ENCODE measurements around the gene KIF18A.
"Not testable (repeated sequence)": the region's sequence is repeated elsewhere in the genome, so short reads cannot be mapped to it uniquely, and the experiment has no call there.

The KIF18A gene

DNA sequence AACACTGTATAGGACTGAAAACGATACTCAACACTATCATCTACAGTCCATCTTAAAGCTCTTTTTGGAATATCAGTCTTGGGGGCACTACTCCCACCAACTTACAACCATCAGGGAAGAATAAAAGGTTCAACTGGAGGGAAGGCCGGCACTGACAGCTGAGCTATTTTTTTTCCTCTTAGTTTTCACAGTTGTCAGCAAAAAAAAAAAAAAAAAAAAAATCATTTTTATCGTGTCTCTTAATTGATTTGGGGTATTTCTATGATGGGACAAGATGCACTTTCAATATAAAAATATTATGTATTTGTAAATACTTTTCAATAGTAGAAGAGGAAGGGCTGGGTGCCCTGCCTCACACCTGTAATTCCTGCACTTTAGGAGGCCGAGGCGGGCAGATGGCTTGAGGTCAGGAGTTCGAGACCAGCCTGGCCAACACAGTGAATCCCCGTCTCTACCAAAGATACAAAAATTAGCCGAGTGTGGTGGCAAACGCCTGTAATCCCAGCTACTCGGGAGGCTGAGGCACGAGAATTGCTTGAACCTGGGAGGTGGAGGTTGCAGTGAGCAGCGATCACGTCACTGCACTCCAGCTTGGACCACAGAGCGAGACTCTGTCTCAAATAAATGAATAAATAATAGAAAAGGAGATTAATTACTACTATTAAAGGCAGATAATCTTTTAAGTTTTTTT is 1.5 kb downstream of the KIF18A start:
- DNase-seq = no peak

DNA sequence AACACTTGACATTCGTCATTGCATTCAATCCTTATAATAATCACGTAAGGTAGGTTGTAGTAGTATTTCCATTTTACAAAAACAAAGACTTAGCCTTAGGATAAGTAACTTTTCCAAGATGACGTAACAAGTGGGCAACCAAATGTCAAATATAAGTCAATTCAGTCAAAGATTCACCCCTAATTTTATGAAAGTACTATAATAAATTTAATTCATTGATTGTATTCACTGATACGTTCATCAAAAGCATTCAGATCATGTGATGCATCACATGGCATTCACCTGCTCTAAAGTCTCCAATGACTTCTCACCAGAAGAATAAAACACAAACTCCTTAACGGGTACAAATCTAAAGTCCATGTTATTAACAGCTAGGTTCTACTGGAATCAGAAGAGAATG is 2.1 kb downstream of the KIF18A start:
- DNase-seq = no peak

DNA sequence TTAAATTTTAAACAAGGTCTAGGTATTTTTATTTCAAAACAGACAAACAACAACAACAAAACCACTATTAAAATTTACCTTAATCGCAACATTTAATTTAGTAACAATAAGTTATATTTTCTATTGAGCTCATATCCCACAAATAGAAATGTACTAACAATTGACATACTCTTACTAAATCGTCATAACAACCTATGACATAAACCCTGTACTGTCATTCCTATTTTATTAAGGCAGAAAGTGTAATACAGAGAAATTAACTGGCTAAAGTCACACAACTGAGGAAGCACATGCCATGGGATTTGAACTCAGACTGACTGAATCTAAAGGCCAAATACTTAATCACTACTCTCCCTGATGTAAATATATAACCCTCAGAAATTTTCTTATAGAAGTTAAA is 3.0 kb downstream of the KIF18A start:
- no peak for DNase-seq

DNA sequence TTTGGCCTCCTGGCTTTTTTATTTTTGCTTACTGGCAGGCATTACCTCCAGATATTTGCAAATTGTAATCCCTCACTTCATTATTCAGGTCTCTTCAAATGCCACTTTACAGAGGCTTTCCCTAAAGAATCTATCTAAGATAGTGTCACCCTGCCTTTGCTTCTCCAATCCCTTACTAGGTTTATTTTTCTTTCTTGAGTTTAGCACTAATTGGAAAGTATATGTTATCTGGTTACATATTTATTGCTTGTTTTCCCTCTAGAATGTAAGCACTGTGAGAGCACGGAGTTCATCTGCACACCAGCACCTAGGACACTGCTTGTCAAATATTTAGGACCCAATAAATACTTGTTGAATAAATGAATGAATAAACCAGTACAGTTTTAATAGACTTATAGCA is 3.5 kb downstream of the KIF18A start:
- DNase-seq = no peak

DNA sequence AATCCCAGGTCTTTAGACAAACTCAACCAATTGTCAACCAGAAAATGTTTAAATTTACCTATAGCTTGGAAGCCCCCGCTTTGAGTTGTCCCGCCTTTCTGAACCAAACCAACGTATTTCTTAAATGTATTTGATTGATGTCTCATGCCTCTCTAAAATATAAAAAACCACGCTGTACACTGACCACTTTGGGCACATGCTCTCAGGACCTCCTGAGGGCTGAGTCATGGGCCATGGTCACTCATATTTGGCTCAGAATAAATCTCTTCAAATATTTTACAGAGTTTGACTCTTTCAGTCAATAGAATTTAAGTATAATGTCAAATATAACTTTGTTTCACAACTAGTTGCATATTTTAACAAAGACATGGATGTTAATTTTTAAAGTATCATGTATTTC is 5.7 kb downstream of the KIF18A start:
- not testable (repeated sequence) for DNase-seq

DNA sequence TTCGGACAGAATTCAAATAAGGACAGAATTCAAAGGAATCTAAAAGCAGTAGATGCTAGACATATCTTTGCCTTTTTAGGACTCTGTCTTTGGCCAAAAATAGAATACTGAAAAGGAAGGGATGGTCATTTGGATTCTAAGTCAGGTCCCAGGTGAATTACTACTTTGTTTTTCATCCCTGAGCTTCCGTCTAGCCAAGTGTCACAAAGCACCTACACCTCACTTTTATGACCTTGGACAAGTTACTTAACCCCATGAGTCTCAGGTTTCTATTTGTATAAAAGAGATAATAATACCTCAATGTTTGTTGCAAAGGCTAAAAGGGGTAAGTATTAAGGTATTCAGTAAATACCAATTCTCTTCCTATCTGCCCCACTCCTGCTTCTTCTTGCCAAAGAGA is 7.3 kb downstream of the KIF18A start:
- DNase-seq = no peak

DNA sequence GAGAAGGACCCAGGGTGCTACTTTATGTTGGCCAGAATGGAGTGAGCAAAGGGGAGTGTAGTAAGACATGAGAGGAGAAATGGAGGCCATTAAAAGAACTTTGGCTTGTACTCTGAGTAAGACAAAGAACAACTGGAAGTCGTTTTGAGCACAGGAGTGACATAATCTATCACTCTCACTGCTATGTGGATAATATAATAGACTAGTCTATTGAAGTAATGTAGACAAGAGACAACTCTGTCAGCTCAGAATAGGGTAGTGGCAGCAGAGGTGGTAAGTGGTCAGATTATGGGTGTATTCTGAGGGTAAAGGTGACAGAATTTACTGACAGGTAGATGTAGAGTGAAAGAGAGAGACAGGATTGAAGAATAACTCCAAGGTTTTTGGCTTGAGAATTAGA is 8.2 kb downstream of the KIF18A start:
- no peak for DNase-seq

DNA sequence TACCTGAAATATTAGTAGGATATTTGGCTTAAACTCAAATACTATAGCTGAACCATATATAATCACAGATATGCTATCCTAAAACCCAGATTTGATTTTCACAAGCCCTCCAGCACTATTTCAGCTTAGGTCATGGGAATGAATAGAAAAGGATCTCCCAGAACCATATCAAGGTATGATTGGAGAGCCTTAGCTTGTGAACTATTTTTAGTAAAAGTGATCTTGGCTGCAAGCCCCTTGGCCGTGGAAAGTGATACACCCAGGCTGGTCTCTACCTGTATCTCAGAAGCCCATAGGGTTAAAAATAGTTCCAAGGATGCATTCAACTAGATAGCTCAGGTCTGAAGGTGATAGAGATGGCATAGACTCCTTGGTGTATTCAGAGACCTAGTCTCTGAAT is 9.7 kb downstream of the KIF18A start:
- no peak for DNase-seq

DNA sequence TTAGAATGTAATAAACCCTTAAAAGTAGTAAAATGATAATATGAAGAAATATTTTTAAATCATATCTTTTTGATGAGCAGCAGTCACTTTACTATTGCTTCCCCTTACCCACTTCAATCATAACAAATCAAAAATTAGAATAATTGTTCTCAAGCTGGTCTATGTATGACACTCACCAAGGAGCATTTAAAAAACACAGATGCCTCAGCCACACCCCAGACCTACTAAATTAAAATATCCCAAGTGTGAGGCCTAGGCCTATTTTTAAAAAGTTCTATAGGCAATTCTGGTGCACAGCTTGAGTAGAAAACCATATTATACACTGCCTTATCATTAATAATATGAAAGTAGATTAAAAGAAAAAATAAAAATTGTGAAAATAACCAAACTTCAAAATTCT is 15.2 kb downstream of the KIF18A start:
- DNase-seq = no peak

DNA sequence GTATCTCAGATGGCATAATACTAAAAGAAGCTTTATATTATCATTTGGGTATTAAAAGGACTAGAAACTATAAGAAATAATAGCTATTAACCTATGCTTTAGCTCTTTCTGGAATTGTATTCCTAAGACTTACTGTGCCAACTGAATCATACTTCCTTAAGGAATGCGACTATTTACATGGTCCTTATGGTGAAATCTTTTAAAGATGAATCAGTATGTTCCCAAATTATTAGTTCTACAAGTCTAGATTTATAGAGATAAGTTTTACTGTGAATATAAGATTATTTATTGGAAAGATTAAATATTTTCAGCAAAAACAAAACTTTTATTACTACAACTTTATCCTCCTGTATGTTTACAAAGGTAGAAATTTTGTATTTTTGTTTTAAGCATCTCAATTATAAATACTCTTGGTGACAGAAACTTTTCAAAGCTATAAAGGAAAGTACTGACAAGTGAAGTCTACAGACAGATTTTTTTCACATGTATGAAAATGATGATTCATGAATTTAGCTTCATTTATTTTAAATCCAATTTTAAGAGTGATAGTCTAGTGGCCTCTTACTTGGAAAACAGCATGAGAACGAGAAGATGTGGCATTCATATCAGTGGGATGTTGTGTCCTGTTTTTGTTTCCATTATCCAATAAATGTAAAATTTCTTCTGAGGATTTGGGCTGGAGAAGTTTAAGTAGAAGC is 17.8 kb downstream of the KIF18A start:
- DNase-seq = no peak

DNA sequence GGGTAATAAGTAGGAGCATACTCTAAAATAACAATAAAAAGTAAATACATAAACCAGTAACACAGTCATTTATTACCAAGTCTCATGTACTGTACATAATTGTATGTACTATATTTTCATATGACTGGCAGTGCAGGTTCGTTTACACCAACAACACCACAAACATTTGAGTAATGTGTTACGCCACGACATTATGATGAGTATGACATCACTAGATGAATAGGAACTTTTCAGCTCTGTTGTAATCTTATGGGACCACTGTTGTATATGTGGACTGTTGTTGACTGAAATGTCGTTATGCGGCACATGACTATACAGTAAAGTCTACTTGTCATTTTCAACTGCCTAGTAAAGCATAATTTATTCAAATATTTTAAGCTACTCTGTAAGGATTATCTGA is 18.6 kb downstream of the KIF18A start:
- DNase-seq = no peak

DNA sequence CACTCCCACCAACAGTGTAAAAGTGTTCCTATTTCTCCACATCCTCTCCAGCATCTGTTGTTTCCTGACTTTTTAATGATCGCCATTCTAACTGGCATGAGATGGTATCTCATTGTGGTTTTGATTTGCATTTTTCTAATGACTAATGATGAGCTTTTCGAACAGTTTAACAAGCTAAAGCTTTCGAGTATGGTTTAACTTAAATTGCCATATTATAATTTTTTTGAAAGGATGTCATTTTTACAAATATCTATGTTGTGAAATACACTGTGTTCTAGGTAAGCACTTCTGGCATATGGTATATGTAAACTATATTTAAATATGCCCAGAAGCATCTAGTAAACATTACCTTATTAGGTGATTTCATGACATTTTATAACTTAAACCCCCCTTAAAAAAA is 20.3 kb downstream of the KIF18A start:
- DNase-seq = not testable (repeated sequence)

DNA sequence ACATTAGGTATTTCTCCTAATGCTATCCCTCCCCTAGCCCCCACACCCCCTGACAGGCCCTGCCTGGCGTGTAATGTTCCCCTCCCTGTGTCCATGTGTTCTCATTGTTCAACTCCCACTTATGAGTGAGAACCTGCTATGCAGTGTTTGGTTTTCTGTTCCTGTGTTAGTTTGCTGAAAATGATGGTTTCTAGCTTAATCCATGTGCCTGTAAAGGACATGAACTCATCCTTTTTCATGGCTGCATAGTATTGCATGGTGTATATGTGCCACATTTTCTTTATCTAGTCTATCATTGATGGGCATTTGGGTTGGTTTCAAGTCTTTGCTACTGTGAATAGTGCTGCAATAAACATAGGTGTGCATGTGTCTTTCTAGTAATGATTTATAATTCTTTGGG is 20.8 kb downstream of the KIF18A start:
- DNase-seq = not testable (repeated sequence)

DNA sequence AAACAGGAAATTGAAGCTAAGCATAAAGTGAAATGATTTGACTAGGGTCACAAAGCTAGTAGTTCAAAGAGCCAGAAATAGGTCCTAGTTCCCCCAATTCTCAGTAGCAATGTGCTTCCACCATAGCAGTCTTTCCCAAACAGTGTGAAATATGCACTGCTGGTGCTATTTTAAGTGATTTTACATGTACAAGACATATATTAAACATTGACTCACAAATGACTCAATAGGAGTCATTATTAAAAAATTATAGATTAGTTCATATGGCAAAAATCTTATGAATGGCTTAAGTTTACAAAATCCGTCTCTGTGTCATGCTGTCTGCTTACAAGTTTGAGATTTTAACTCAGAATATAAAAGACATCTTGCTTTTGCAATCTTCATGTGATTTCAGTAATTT is 21.4 kb downstream of the KIF18A start:
- no peak for DNase-seq

DNA sequence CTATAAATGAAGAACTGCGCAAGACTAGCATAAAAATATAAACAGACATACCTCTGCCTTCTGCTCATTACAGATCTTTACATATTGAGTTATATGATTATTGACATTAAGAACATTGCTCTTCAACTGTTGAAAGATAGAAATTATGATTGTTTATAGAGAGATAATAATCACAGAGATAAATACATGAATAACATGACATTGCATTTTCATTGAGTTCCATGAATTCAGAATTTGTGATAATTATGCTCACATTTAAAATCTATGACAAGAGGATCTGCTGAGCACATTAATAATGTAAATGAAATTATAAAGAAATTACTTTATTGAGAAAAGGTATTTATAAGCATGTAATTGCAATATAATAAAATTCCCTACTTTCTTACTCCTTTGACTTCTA is 24.8 kb downstream of the KIF18A start:
- DNase-seq = no peak

DNA sequence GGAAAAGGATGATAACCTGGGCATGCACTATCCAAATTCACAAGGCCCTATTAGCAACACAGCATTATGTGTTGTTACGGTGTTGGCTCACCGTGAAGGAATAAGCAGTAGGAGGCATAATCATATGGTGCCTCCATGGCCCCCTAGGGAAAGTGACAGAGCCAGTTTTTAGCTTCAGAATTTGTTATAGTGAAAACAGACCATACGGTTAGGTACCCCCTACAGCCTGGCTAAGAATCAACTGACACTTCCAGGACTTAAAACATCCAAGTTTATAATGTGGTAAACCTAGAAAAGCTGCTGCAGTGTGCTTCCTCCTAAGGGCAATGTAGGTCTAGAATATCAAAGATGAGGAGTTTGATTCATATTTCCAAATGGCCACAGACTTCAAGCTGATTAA is 30.4 kb downstream of the KIF18A start:
- no peak for DNase-seq

DNA sequence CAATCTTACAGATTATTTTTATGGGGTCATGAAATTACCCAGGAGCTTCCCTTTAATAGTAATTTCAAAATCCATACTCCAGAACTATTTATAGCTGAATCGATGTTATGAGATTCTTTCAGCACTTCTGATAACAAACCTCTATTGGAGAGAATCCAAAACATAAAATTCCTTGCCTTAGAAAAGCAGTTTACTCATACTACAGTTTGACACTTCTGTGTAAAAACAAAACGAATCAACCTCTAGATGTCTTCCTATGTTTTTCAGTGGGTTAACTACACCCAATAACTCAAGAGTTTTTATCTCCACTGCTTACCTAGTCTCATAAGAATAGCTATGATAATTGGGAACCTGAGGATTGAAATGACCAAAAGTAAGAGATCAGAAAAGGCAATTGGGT is 35.6 kb downstream of the KIF18A start:
- DNase-seq = no peak

DNA sequence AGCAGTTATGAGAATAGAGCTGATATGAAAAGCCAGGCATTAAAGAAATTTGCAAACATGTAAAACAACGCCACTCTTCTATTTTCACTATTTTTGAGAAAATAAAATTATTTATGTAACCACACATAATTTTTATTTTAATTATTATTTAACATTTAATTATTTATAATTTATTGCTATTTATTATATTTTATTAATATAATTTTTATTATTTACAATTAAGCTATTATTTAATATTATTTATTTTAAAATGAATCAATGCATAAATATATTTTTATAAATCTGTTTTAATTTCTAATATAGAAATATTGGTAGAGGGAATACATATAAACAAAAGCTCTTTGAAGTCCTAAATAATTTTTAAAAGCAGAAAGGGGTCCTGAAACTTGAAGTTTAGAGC is 36.7 kb downstream of the KIF18A start:
- no peak for DNase-seq

DNA sequence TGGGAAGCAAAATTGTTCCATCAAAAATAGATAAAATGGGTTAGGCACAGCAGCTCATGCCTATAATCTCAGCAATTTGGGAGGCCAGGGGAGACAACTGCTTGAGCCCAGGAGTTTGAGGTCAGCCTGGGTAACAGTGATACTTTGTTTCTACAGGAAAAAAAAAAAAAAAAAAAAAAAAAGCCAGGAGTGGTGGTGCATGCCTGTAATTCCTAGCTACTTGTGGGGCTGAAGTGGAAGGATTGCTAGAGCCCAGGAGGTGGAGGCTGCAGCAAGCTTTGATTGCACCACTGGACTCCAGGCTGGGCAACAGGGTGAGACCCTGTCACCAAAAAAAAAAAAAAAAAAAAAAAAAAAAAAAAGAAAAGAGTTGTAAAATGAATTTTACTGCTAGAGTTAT is 49.6 kb downstream of the KIF18A start:
- no peak for DNase-seq

DNA sequence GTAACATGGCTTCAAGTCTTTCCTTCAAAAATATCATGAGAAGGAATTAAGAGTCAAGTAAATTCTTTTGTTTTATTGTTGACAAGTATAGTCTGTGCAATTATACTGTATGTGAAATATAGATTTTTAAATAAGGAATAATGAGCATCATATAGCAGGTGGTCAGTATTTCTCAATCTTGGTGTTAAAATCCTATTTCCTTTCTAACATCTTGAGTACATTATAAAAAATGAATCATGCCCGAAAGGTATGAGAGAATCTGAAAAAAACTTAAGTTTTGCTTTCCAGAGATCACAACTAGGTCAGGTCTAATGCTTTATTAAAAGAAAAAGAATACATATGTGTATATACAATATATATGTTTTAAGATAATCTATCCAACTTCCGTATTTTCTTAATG is 53.1 kb downstream of the KIF18A start:
- no peak for DNase-seq

DNA sequence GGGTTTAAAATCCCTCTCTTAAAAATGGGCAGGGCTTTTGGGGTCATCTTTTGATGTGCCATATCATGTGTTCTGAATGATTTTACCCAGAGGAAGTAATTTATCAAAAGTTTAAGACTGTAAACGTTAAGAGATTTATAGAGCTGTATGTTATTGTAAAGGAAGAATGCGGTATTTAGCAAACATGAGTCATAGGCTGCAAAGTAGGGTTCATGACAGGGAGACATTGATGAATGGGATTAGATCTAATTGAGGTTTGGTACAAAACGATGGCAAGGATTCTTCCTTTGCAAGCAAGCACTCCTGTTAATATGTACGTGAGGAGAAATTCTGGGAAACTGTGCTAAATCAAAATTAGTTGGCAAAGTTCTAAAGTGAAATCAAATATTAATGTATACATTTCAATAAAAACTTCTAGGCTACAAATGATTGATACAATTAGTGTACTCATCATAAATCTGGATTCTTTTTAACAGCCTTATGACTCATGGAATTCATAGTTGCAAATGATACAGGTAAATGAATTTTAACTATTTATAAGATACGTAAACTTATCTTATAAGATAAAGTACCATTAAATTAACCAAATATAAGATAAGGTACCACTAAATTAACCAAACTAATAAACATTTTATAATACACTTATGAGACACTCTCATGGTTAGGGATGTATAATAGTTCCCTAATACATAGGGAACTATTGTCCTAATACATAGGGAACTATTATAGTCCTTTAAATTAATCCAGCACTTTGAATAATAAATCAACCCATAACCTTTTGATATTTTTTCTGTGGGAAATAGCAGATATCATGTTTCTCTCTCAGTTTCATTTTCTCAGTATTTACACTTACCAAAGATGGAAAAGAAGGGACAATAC is 58.4 kb downstream of the KIF18A start:
- DNase-seq = no peak

DNA sequence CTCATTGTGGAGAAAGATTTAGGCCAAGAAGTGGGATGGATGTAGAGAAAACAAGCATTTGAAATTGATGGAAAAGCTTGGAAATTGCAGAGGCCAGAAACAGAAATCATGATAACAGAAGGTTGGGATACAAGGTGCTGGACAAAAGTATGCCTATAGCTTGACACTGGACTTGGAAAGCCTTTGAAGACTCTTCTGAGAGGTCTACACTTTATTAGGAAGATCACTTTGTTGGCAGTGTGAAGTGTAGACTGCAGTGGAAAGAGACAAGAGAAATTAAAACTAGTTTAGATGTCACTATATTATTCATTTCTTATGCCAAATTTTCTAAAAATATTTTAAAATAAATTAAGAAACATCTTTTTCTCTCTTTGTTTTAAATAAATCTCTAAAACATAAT is 59.1 kb downstream of the KIF18A start:
- DNase-seq = no peak

DNA sequence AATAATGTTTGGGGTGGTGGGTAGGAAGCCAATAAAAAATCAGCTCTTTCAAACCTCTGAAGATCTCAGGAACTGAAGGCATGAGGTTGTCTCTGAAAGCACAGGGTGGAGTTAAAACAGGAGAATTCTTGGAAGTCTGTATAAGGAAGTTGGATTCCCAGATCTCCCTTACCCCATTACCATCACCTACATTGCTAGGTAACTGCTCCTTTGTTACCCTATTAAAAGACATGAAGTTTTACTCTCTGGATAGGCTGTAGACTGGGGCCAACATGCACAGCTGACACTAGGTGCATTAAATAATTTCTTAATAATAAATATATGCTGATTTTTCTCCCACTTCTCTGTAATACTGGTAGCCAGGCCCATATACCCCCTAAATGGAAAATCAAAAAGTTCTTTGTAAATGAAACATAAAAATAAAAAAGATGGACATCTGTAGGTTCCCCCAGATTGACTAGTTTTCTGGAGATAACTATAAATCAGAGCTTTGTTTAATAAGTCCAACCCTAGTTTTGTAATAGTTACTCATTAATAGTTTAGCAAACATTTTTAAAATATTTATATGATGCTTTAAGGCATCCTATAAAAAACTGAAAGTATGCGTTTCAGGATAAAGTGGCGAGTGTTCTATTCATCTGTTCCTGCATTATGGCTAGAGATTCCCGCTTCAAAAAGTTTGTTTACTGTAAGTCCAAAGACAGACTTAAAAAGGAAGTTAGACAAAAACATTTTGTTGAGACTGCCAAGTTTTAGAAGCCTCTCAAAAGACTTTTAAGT is 63.8 kb downstream of the KIF18A start:
- DNase-seq = no peak

Measured in CD4-positive, alpha-beta T cell treated with Interleukin-12 subunit alpha and Interleukin-12 subunit beta, for 1 hour (primary cell).